CD4-positive, CD25-positive, alpha-beta regulatory T cell (primary cell): Measurements from ENCODE around the gene SGMS1. TPM values are rescaled to one million over a fixed set of nuclear protein-coding genes. Genes with fewer than 3 reads are reported as not detected.
"Not testable (repeated sequence)": the region's sequence is repeated elsewhere in the genome, so short reads cannot be mapped to it uniquely, and the experiment has no call there.

Source experiments
- ATAC-seq, 2 donors: fragments of 150-1000 bp; cut with Tn5 transposase; one replicate each; pipeline ENCODE4 v1.10.0; 2021; ENCODE audit warnings: low read depth in 2 of 2, moderate number of reproducible peaks in 2 of 2, moderate library complexity in 1 of 2
- DNase-seq, 3 donors: peaks; one replicate each; pipeline versions ENCODE4 v3.0.0 to v3.0.0-alpha.2; 2012 to 2022; ENCODE audit warnings: mixed read lengths in 1 of 3
- H3K27ac ChIP-seq: one replicate; pipeline ENCODE4 v1.7.0; 2013; ENCODE audit warnings: mild to moderate bottlenecking, low read length; ENCODE audit not compliant: insufficient read depth, poor library complexity, severe bottlenecking
- H3K27me3 ChIP-seq: one replicate; pipeline ENCODE4 v1.7.0; 2013; ENCODE audit warnings: low read length; ENCODE audit not compliant: control insufficient read depth, insufficient read depth
- H3K36me3 ChIP-seq: one replicate; pipeline ENCODE4 v1.7.0; 2013; ENCODE audit warnings: mild to moderate bottlenecking, low read length, moderate library complexity; ENCODE audit not compliant: control insufficient read depth, insufficient read depth
- H3K4me1 ChIP-seq: 2 replicates; pipeline ENCODE4 v1.7.0; 2013; ENCODE audit warnings: mild to moderate bottlenecking, low read length; ENCODE audit not compliant: insufficient read depth, control insufficient read depth, poor library complexity, severe bottlenecking
- H3K4me3 ChIP-seq: one replicate; pipeline ENCODE4 v1.7.0; 2013; ENCODE audit warnings: low read depth, mild to moderate bottlenecking, low read length, moderate library complexity
- H3K9me3 ChIP-seq, 2 experiments: 1 replicate in 1 of 2; 2 replicates in 1 of 2; pipeline ENCODE4 v1.7.0; 2013; ENCODE audit warnings: low read length in 2 of 2, mild to moderate bottlenecking in 1 of 2, moderate library complexity in 1 of 2; ENCODE audit not compliant: control insufficient read depth in 2 of 2
- H3K27ac Mint-ChIP-seq, 3 donors: one replicate each; pipeline ENCODE4 v1.8.0; 2020 to 2022; ENCODE audit warnings: mild to moderate bottlenecking in 3 of 3, mixed read lengths in 3 of 3, moderate library complexity in 2 of 3
- H3K27me3 Mint-ChIP-seq: one replicate; pipeline ENCODE4 v1.8.0; 2022; ENCODE audit warnings: mild to moderate bottlenecking, mixed read lengths
- H3K36me3 Mint-ChIP-seq: one replicate; pipeline ENCODE4 v1.8.0; 2020; ENCODE audit warnings: mixed read lengths
- H3K4me1 Mint-ChIP-seq, 4 donors: one replicate each; pipeline ENCODE4 v1.8.0; 2020 to 2022; ENCODE audit warnings: mixed read lengths in 4 of 4, mild to moderate bottlenecking in 1 of 4
- H3K4me3 Mint-ChIP-seq, 4 donors: one replicate each; pipeline ENCODE4 v1.8.0; 2020 to 2022; ENCODE audit warnings: mild to moderate bottlenecking in 4 of 4, mixed read lengths in 4 of 4, moderate library complexity in 3 of 4
- H3K9me3 Mint-ChIP-seq, 7 donors: one replicate each; pipeline ENCODE4 v1.8.0; 2020 to 2022; ENCODE audit warnings: mixed read lengths in 7 of 7, mild to moderate bottlenecking in 3 of 7, moderate library complexity in 2 of 7
- polyA plus RNA-seq, 4 donors: library from polyadenylated mRNA; unstranded; fragments of 300-500 nt; fragmentation: Illumina TruSeq; gene quantifications; one replicate each; pipeline ENCODE4 v1.2.3, GENCODE V29; 2021
- total RNA-seq: library from RNA; stranded (reverse); gene quantifications from one replicate; pipeline ENCODE4 v1.2.3, GENCODE V29; 2022

SGMS1 gene
- total and polyA plus RNA-seq, 5 donors from 2014 or later, result 25.7 to 241 (median 33.0) TPM

DNA sequence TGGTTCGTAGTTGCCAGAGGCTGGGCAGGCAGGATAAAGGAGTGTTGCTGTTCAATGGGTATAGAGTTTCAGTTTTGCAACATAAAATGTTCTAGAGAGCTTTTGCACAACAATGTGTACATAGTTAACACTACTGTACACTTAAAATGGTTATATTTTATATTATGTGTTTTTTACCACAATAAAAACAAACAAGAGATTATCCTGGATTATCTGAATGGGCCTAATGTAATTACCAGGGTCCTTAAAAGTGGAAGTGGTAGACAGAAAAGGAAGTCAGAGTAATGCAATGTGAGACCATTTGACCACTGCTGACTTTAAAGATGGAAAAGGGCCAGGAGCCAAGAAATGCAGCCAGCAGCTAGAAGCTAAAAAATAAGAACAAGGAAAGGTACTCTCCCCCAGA is 159.7 kb downstream of the SGMS1 start:
- Mint-ChIP-seq H3K27ac (peak overlapping the region in 1 of 3 donors; percentile 1), H3K9me3 (no peaks in the 10 kb centered on the region), H3K27me3 (no peaks in the 10 kb centered on the region), H3K36me3 (peaks cover 33% of the 10 kb centered on the region), H3K4me1 (peaks cover 33 to 55% (median 40%) of the 10 kb centered on the region in 4 donors), H3K4me3 (no peak overlapping the region)
- DNase-seq (no peak), ATAC-seq (no peak)
- no peaks in the 10 kb centered on the region for H3K9me3 ChIP-seq
- H3K27ac ChIP-seq, result no peak overlapping the region
- no peaks in the 10 kb centered on the region for H3K27me3 ChIP-seq
- H3K4me3 ChIP-seq, result no peak overlapping the region
- peaks cover 11% of the 10 kb centered on the region for H3K36me3 ChIP-seq
- peaks cover 20% of the 10 kb centered on the region for H3K4me1 ChIP-seq

DNA sequence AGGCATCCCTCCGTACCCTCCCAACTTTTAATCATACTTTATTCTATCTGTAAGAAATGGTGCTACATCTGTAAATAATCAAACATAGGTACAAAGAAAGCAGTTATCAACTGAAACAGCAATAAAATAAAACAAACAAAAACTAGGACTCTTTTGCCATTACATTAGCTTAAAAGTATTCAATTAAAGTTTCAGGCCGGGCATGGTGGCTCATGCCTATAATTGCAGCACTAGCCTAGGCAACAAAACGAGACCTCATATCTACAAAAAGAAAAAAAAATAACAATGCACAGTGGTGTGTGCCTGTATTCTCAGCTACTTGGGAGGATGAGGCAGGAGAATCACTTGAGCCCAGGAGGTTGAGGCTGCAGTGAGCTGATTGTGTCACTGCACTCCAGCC is 161.9 kb downstream of the SGMS1 start:
- Histone ChIP-seq H3K27me3 (no peaks in the 10 kb centered on the region), H3K36me3 (peaks cover 11% of the 10 kb centered on the region), H3K27ac (no peak overlapping the region), H3K4me3 (no peak overlapping the region), H3K9me3 (no peaks in the 10 kb centered on the region), H3K4me1 (peaks cover 3% of the 10 kb centered on the region)
- Mint-ChIP-seq H3K9me3 (no peaks in the 10 kb centered on the region), H3K4me1 (peaks cover 16 to 47% (median 21%) of the 10 kb centered on the region in 4 donors), H3K27ac (no peak overlapping the region), H3K27me3 (no peaks in the 10 kb centered on the region), H3K4me3 (no peak overlapping the region), H3K36me3 (peaks cover 49% of the 10 kb centered on the region)
- DNase-seq (no peak), ATAC-seq (no peak)

DNA sequence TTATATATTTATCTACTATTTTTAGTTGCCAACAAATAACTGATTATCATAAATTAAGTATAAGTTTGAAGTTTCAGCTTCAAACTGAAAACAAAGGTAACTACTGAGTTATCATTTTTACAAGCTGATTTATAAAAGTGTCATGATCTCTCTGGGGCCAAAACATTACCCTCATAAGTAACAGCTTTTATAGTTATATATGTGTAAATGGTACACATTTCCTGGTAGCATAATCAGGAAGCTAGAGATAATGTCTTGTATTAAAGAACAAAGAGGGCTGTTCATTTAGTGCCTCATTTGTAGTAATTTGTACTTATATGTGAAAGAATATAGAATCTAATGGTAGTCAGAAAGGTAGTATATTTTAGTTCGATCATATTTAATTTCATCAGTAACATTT is 162.6 kb downstream of the SGMS1 start:
- DNase-seq (no peak), ATAC-seq (no peak)
- H3K27ac ChIP-seq, result no peak overlapping the region
- Mint-ChIP-seq H3K36me3 (peaks cover 47% of the 10 kb centered on the region), H3K27me3 (no peaks in the 10 kb centered on the region), H3K27ac (no peak overlapping the region), H3K4me1 (peaks cover 11 to 45% (median 18%) of the 10 kb centered on the region in 4 donors), H3K4me3 (no peak overlapping the region), H3K9me3 (no peaks in the 10 kb centered on the region)
- H3K27me3 ChIP-seq, result no peaks in the 10 kb centered on the region
- peaks cover 2% of the 10 kb centered on the region for H3K4me1 ChIP-seq
- no peak overlapping the region for H3K4me3 ChIP-seq
- H3K36me3 ChIP-seq, result peaks cover 11% of the 10 kb centered on the region
- H3K9me3 ChIP-seq, result no peaks in the 10 kb centered on the region

DNA sequence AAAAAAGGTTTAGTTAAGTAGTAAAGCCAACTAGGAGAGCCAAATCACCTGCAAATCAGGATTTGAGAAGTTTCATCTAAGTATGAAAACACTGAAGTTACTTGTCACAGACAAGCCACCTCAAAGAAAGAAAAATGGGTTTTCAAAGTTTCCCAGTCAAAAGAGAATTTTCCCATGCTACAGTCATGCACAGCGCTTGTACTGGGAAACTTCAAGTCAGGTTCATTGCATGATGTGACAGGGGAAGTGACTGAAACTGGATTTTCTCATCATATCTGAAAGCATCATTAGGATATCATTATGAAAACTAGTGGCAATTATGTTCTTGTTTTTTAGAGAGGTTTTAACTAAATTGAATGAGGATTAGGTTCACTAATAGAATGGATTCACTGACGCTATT is 167.0 kb downstream of the SGMS1 start:
- no peak for DNase-seq
- H3K36me3 ChIP-seq, result peaks cover 11% of the 10 kb centered on the region
- Mint-ChIP-seq H3K4me3 (no peak overlapping the region), H3K36me3 (peaks cover 32% of the 10 kb centered on the region), H3K27me3 (no peaks in the 10 kb centered on the region), H3K27ac (no peak overlapping the region), H3K4me1 (peaks cover 13 to 34% (median 21%) of the 10 kb centered on the region in 4 donors), H3K9me3 (no peaks in the 10 kb centered on the region)
- H3K27ac ChIP-seq, result no peak overlapping the region
- H3K4me3 ChIP-seq, result no peak overlapping the region
- H3K9me3 ChIP-seq, result no peaks in the 10 kb centered on the region
- H3K4me1 ChIP-seq, result no peaks in the 10 kb centered on the region
- no peaks in the 10 kb centered on the region for H3K27me3 ChIP-seq
- no peak for ATAC-seq

DNA sequence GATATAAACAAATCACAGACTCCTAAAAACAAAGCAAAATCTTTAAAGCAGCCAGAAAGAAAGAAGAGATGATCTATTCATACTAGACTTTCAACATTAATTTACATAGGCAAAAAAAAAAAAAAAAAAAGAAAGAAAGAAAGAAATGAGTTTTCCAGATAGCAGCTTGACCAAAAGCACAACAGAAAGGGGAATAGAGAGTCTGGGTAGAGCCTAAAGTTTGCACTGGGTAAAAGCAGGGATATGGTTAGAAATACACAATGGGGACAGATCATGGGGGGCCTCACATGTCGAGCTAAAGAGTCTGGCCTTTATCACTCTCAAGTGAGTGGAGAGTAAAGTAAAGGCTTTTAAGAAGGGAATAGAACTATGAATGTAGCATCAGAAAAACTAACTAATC is 169.8 kb downstream of the SGMS1 start:
- Mint-ChIP-seq H3K36me3 (peaks cover 29% of the 10 kb centered on the region), H3K4me3 (no peak overlapping the region), H3K27me3 (no peaks in the 10 kb centered on the region), H3K27ac (no peak overlapping the region), H3K4me1 (peaks cover 22 to 37% (median 29%) of the 10 kb centered on the region in 4 donors), H3K9me3 (no peaks in the 10 kb centered on the region)
- DNase-seq (no peak), ATAC-seq (no peak)
- no peak overlapping the region for H3K4me3 ChIP-seq
- H3K4me1 ChIP-seq, result no peaks in the 10 kb centered on the region
- no peaks in the 10 kb centered on the region for H3K9me3 ChIP-seq
- H3K27me3 ChIP-seq, result no peaks in the 10 kb centered on the region
- H3K27ac ChIP-seq, result no peak overlapping the region
- H3K36me3 ChIP-seq, result no peaks in the 10 kb centered on the region

DNA sequence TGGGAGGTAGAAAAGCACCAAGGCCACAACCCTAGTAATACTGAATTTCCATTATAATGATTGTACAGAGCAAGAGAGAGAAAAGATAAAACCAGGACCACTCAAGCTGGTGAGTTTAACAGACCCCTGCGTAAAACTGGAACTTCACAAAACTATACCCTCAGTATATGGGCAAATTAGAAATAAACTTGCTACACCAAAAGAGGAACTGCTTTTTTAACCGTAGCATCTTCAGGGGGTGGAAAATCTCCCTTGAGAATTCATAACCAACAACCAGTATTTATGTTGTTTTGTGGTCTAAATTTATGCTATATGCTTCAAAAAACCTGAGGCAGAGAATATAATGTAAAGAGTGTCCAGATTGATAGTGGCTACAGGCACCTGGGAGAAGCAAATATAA is 171.2 kb downstream of the SGMS1 start:
- no peak overlapping the region for H3K27ac ChIP-seq
- Mint-ChIP-seq H3K36me3 (peaks cover 20% of the 10 kb centered on the region), H3K27ac (no peak overlapping the region), H3K9me3 (no peaks in the 10 kb centered on the region), H3K27me3 (no peaks in the 10 kb centered on the region), H3K4me1 (peaks cover 24 to 39% (median 33%) of the 10 kb centered on the region in 4 donors), H3K4me3 (no peak overlapping the region)
- DNase-seq, result no peak
- no peaks in the 10 kb centered on the region for H3K27me3 ChIP-seq
- no peaks in the 10 kb centered on the region for H3K36me3 ChIP-seq
- H3K4me1 ChIP-seq, result peaks cover 6% of the 10 kb centered on the region
- no peak for ATAC-seq
- H3K9me3 ChIP-seq, result no peaks in the 10 kb centered on the region
- H3K4me3 ChIP-seq, result no peak overlapping the region

DNA sequence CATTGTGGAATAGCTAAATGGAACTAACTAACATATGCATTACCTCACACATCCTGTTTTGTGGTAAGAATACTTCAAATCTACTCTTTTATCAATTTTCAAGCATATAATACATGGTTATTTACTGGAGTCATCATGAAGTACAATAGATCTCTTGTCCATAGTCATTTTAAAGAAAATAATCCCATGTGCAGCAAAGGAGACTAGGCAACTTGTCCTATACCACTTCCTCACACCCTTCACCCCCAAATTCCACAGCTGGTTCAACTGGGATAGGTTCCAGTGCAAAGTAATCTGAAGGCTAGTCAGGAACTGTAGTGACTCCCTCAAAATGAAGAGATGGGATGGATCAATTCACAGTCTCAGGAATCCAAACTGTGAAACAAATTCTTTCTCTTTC is 176.1 kb downstream of the SGMS1 start:
- ATAC-seq (no peak), DNase-seq (no peak)
- Histone ChIP-seq H3K9me3 (no peaks in the 10 kb centered on the region), H3K27me3 (no peaks in the 10 kb centered on the region), H3K4me3 (peak overlapping the region; percentile 33), H3K27ac (no peak overlapping the region), H3K4me1 (peaks cover 11% of the 10 kb centered on the region), H3K36me3 (peaks cover 7% of the 10 kb centered on the region)
- H3K27me3 Mint-ChIP-seq, result no peaks in the 10 kb centered on the region
- H3K27ac Mint-ChIP-seq, result no peak overlapping the region
- no peak overlapping the region for H3K4me3 Mint-ChIP-seq
- peaks cover 17 to 34% (median 25%) of the 10 kb centered on the region in 4 donors for H3K4me1 Mint-ChIP-seq
- peaks cover 36% of the 10 kb centered on the region for H3K36me3 Mint-ChIP-seq
- H3K9me3 Mint-ChIP-seq, result peaks cover 0 to 9% (median 3%) of the 10 kb centered on the region in 7 donors

DNA sequence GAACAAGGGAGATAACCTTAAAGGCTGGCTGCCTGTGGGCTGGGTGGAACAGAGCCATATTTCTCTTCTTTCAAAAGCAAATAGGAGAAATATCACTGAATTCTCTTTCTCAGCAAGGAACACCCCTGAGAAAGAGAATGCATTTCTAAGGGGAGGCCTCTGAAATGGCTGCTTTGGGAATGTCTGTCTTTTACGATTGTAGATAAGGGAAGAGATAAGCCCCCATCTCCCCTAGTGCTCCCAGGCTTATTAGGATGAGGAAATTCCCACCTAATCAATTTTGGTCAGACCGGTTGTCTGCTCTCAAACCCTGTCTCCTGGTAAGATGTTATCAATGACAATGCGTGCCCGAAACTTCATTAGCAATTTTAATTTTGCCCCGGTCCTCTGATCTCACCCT is 178.0 kb downstream of the SGMS1 start:
- H3K4me3 ChIP-seq, H3K4me3 Mint-ChIP-seq, H3K27me3 Mint-ChIP-seq, H3K9me3 Mint-ChIP-seq, ATAC-seq, H3K36me3 ChIP-seq, DNase-seq, H3K27ac ChIP-seq, H3K9me3 ChIP-seq, H3K27me3 ChIP-seq, H3K27ac Mint-ChIP-seq: not testable (repeated sequence)
- peaks cover 11% of the 10 kb centered on the region for H3K4me1 ChIP-seq
- peaks cover 33% of the 10 kb centered on the region for H3K36me3 Mint-ChIP-seq
- H3K4me1 Mint-ChIP-seq, result peaks cover 20 to 31% (median 26%) of the 10 kb centered on the region in 4 donors
